Measurements from ENCODE around the gene NTNG2.

- TF ChIP-seq, protein P1, sequence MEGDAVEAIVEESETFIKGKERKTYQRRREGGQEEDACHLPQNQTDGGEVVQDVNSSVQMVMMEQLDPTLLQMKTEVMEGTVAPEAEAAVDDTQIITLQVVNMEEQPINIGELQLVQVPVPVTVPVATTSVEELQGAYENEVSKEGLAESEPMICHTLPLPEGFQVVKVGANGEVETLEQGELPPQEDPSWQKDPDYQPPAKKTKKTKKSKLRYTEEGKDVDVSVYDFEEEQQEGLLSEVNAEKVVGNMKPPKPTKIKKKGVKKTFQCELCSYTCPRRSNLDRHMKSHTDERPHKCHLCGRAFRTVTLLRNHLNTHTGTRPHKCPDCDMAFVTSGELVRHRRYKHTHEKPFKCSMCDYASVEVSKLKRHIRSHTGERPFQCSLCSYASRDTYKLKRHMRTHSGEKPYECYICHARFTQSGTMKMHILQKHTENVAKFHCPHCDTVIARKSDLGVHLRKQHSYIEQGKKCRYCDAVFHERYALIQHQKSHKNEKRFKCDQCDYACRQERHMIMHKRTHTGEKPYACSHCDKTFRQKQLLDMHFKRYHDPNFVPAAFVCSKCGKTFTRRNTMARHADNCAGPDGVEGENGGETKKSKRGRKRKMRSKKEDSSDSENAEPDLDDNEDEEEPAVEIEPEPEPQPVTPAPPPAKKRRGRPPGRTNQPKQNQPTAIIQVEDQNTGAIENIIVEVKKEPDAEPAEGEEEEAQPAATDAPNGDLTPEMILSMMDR (IDR thresholded peaks at IDR 0.05), result no peak
- no peak for TF ChIP-seq POLR2A (IDR thresholded peaks at IDR 0.05)
These were observed 37.2 kb downstream of the NTNG2 start for GRCh38 chr9:132199056-132199455.

Data from body of pancreas (tissue), 4 donors.